Left renal pelvis (tissue), 4 donors: ENCODE data around the gene AGXT. TPM values are rescaled to one million over a fixed set of nuclear protein-coding genes. Genes with fewer than 3 reads are reported as not detected.

Experiments
- DNase-seq, 4 donors: peaks; one replicate each; pipeline ENCODE4 v3.0.0-alpha.2; 2013; ENCODE audit warnings: low read depth in 4 of 4, low spot score in 3 of 4
- polyA plus RNA-seq, 4 donors: library from polyadenylated mRNA; unstranded; fragments of 120-200 nt; gene quantifications; one replicate each; pipeline ENCODE4 v1.2.1, GENCODE V29; 2013; ENCODE audit not compliant: insufficient read length in 4 of 4

AGXT gene
- polyA plus RNA-seq = 1 to 10 TPM in 1 of 4 donors, under 1 TPM in 2, not detected in 1; 0.06 to 1.8 (median 0.15) TPM

- DNase-seq = no peak
Observed at GRCh38 chr2:240868286-240869108, at the start of gene AGXT. TSS of gene AGXT (plus strand) at chr2:240868824. CDS start at chr2:240868866, 42 bp downstream.

DNA sequence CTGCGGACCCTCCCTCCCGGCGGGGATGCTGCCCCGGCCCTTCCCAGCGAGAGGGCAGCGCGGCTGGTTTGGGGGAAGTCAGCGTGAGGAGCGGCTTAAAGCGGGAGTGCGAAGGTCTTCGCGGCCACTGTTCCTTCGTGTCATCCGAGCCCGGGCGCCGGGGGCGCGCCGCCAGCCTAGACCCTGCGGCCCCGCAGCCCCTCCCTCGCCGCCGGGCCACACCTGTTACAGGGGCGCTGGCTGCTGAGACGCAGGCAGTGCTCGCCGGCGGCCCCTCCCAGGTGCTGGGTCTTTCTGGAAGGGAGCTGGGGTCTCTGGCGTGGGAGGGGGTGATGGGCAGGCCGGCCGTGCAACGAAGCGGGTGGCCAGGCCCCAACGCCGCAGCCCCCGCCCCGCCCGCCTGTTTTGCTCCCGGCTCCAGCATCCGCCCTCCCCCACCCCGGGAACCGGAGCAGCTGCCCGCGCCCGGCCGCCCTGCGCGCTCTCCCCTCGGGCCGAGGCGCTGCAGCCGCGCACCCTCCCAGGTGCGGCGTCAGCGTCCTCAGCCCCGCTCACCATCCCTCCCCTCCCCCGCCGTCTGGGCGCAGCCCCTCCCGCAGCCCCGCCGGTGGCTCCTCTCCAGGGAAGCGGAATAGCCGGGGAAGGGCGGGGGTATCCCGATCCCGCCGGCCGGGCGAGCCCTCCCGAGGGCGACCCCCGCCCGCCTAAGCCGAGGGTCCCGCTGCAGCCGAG, 49.3 kb upstream of the AGXT start:
- DNase-seq = no peak

DNA sequence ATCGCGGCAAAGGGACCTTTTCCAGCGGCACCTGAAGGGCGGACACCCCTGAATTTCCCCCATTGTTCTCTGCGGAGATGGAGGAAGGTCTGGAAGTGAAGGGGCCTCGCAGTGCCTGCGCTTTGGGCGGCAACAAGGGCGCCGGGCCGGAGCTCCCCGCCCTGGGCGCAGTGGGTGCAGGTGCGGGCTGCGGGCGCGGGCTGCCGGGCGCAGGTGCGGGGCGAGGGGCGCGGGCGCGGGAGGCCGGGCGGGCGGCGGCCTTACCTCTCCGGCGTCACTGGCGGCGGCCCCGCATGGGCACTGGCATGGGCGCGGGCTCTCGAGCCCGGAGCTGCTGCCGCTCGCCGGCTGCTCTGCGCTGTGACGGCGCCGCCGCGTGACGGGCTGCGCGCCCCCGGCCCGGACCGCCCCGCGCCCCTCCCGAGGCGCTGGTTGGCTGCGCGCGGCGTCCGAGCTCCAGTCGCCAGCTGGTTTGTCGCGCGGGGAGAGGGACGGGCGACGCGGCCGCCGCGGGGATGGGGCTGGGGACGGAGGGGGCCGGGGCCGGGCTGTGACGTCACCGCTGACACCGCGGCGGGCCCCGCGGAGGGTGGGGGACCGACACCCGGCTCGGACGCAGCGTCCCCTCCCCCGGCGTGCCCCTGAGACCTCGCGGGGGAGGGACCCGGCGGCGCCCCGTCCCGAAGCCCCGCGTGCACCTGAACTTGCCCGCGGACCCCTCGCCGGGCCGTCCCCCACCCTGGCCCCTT, 48.6 kb upstream of the AGXT start, which contains the start of gene KIF1A:
Gene KIF1A, minus strand, starts transcription at position 362 of the 749 bp plus-strand sequence. CDS start 22,467 bp downstream, outside the sequence.
- peak in 2 of 4 donors; percentile 44 to 55 for DNase-seq

- no peak for DNase-seq
Observed at GRCh38 chr2:240820607-240821428, 47.8 kb upstream of the AGXT start.

DNA sequence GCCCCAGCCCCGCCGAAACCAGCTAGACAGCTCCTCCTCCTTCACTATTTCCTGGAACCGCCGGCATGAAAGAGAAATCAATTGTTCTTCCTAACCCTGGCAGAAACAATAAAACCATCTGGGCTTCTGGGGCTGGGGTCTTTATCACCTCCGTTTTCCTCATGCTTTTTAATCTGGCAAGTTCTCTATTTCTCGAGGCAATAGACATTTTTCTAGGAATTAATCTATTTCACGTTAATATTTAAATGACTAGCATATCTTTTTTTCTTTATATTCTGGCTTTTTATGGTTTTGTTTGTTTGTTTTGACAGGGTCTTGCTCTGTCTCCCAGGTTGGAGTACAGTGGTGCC, 47.2 kb upstream of the AGXT start:
- DNase-seq = no peak

- DNase-seq = no peak
Observed at GRCh38 chr2:240822280-240822847, 46.3 kb upstream of the AGXT start.

GRCh38 chr2:240823449-240824336, 44.9 kb upstream of the AGXT start:
- no peak for DNase-seq

DNA sequence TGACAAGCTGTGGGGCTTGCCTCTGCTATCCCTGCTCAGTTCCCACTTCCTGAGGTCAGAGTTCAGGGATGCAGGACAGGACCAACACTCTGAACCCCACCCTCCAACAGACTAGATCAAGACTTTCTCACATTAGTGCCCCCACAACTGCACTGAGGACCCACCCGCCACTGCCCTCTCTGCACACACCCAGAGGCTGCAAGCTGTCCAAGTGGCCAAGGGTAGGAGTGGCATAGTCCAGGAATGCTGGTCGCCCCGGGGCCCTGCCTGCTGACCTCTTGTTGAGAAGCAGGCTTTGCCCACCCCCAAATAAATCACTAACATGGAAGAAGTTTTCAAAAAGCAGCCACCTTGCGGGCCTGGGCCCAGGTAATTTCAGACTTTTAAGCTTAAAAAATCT, 43.1 kb upstream of the AGXT start:
- no peak for DNase-seq

GRCh38 chr2:240831594-240832204, 36.9 kb upstream of the AGXT start:
- no peak for DNase-seq

GRCh38 chr2:240832205-240832727, 36.4 kb upstream of the AGXT start:
- DNase-seq = peak; percentile 72 to 84 (median 76)

- no peak for DNase-seq
Observed at GRCh38 chr2:240832921-240833494, 35.6 kb upstream of the AGXT start.

GRCh38 chr2:240833724-240834285, 34.8 kb upstream of the AGXT start:
- DNase-seq = no peak

GRCh38 chr2:240834377-240834975, 34.1 kb upstream of the AGXT start:
- DNase-seq = no peak

DNA sequence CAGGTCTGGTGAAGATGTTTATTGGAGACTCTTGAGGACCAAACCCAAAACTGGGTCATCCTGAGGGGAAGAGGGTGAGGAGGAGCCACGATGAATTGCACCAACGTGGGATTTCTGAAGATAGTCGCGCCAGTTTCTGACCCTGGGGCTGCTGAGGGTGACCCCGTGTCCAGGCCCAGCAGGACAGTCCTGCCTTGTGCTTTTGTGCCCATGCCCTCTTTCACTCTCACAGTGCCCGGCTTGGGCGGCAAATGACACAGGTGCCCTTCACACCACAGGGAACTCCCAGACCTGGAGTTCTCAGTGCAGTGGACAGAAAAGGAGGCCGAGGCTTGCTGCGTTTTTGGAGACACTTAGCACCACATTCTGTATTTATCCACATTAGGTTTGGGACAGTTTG, 33.1 kb upstream of the AGXT start:
- DNase-seq = no peak

GRCh38 chr2:240836781-240837467, 31.7 kb upstream of the AGXT start:
- DNase-seq = no peak

GRCh38 chr2:240837621-240838020, 31.0 kb upstream of the AGXT start:
- no peak for DNase-seq
